ENCODE results near the gene ZNF385D.

Gene ZNF385D

GRCh38 chr3:21791356-21791755 lies 40.3 kb upstream of the ZNF385D start:
- in situ Hi-C loops (cut with MboI; ENCODE audit: low pct_unique_long_range_greater_than_20kb, low sequenced_read_pairs, unreplicated experiment): no loop called here
- no peak for DNase-seq (ENCODE audit: low spot score)
- no peak for TF ChIP-seq CTCF (IDR thresholded peaks at IDR 0.05; ENCODE audit: extremely low read depth, insufficient read depth, missing control alignments)

GRCh38 chr3:21790466-21790865 lies 39.5 kb upstream of the ZNF385D start:
- no peak for DNase-seq (ENCODE audit: low spot score)
- in situ Hi-C loops (cut with MboI; ENCODE audit: low pct_unique_long_range_greater_than_20kb, low sequenced_read_pairs, unreplicated experiment): no loop called here
- no peak for TF ChIP-seq CTCF (IDR thresholded peaks at IDR 0.05; ENCODE audit: extremely low read depth, insufficient read depth, missing control alignments)

GRCh38 chr3:21789730-21790129 lies 38.7 kb upstream of the ZNF385D start:
- DNase-seq (ENCODE audit: low spot score): no peak
- no peak for TF ChIP-seq CTCF (IDR thresholded peaks at IDR 0.05; ENCODE audit: extremely low read depth, insufficient read depth, missing control alignments)
- in situ Hi-C loops (cut with MboI; ENCODE audit: low pct_unique_long_range_greater_than_20kb, low sequenced_read_pairs, unreplicated experiment): no loop called here

- no peak for TF ChIP-seq CTCF (IDR thresholded peaks at IDR 0.05; ENCODE audit: extremely low read depth, insufficient read depth, missing control alignments)
- no peak for DNase-seq (ENCODE audit: low spot score)
- in situ Hi-C loops (cut with MboI; ENCODE audit: low pct_unique_long_range_greater_than_20kb, low sequenced_read_pairs, unreplicated experiment): no loop called here
Observed at GRCh38 chr3:21786438-21786797, 35.4 kb upstream of the ZNF385D start.

- in situ Hi-C loops (cut with MboI; ENCODE audit: low pct_unique_long_range_greater_than_20kb, low sequenced_read_pairs, unreplicated experiment): no loop called here
- no peak for TF ChIP-seq CTCF (IDR thresholded peaks at IDR 0.05; ENCODE audit: extremely low read depth, insufficient read depth, missing control alignments)
- no peak for DNase-seq (ENCODE audit: low spot score)
Observed at GRCh38 chr3:21785765-21786437, 34.9 kb upstream of the ZNF385D start.

- DNase-seq (ENCODE audit: low spot score): no peak
- TF ChIP-seq CTCF (IDR thresholded peaks at IDR 0.05; ENCODE audit: extremely low read depth, insufficient read depth, missing control alignments): no peak
- in situ Hi-C loops (cut with MboI; ENCODE audit: low pct_unique_long_range_greater_than_20kb, low sequenced_read_pairs, unreplicated experiment): no loop called here
Observed at GRCh38 chr3:21783839-21784238, 32.8 kb upstream of the ZNF385D start.

All from GM13977 (cell line).